ENCODE data around the gene RIN3.
"Not testable (repeated sequence)": the region's sequence is repeated elsewhere in the genome, so short reads cannot be mapped to it uniquely, and the experiment has no call there.

The RIN3 gene

DNA sequence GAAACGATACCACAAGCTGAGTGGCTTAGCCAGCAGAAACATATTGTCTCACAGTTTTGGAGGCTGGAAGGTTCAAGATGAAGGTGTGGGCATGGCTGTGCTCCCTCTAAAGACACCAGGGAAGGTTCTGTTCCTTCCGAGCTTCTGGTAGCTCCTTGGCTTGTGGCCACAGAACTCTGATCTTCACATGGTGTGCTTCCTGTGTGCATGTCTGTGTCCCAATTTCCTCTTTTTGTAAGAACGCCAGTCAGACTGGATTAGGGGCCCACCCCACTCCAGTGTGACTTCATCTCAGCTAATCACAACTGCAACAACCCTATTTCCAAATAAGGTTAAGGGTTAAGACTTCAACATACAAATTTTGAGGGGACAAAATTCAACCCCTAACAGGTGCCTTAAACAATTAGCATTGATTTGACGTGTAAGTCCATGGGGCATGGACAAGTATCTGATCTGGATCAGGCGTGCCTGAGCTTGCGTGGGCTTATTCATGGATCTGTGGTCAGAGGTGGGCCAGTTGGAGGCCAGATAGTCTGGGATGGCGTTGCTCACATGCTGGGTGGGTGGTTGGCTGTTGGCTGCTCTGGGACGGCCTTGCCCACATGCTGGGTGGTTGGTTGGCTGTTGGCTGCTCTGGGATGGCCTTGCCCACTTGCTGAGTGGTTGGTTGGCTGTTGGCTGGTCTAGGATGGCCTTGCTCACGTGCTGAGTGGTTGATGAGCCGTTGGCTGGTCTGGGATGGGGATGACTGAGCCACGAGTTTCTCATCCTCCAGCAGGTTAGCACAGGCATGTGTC lies 146.4 kb downstream of the RIN3 start:
- no peak for DNase-seq (ENCODE audit: low read depth in 1 of 2, low spot score in 1 of 2)

DNA sequence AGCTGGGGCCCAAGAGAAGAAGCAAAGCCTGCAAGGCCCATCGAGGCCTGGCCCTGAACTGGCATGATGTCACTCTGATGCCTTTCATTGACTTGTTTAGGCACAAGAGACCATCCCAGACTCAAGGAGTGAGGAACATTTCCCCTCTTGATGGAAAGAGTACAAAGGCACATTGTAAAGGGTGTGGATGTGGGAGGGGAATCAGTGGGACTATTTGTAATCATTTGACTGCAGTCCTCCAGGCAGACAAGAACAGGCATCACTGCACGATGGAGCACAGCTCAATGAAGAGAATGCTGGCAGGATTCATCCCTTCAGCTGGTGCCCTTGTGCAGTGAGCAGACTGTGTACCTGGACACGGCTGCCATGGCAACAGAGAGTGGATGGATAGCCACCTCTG lies 147.0 kb downstream of the RIN3 start:
- no peak for DNase-seq (ENCODE audit: low read depth in 1 of 2, low spot score in 1 of 2)

GRCh38 chr14:92663049-92663448 lies 149.5 kb downstream of the RIN3 start:
- DNase-seq (ENCODE audit: low read depth in 1 of 2, low spot score in 1 of 2) = no peak

- DNase-seq (ENCODE audit: low read depth in 1 of 2, low spot score in 1 of 2) = no peak
Observed at GRCh38 chr14:92665661-92666110, 152.1 kb downstream of the RIN3 start.

- DNase-seq (ENCODE audit: low read depth in 1 of 2, low spot score in 1 of 2) = no peak
Observed at GRCh38 chr14:92666251-92666650, 152.7 kb downstream of the RIN3 start.

- no peak for DNase-seq (ENCODE audit: low read depth in 1 of 2, low spot score in 1 of 2)
Observed at GRCh38 chr14:92668276-92668973, 154.8 kb downstream of the RIN3 start.

DNA sequence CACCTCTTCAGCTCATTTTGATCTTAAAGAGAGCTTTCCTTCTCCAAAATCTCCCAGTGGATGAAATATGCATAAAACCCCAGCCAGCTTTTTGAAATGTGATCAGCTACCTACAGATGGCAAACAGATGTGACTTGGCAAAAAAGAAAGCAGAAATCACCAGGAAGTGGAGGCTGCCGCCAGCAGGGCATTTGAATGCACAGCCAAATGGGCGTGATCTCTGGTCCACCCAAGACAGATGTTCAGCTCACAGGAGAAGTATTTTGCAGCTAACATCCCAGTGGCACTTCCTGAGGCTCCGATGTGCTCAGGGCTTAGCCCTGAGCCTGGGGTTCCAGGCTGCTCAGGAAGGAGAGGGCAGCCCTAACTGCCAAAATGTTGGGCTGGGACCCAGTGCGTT lies 156.6 kb downstream of the RIN3 start:
- DNase-seq (ENCODE audit: low read depth in 1 of 2, low spot score in 1 of 2) = no peak

GRCh38 chr14:92670643-92671366 lies 157.2 kb downstream of the RIN3 start:
- no peak for DNase-seq (ENCODE audit: low read depth in 1 of 2, low spot score in 1 of 2)

DNA sequence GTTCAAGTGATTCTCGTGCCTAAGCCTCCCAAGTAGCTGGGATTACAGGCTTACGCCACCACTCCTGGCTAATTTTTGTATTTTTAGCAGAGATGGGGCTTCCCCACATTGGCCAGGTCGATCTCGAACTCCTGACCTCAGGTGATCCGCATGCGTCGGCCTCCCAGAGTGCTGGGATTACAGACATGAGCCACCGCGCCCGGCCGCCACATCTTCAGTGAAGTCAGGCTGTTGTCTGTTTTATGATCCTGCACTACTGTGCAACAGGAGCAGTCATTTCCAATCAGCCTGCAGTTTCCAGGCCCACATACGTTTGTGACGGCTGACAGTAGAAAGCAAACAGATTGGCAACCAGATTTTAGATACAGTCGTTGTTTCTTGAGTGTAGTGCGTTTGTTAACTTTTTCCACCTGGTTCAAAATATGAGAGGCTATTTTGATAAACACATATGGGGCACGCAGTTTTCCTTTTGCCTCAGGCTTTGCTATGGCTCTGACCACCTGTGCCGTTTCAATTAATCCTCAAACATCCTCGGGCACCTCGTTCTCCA lies 160.1 kb downstream of the RIN3 start:
- DNase-seq (ENCODE audit: low read depth in 1 of 2, low spot score in 1 of 2) = no peak

DNA sequence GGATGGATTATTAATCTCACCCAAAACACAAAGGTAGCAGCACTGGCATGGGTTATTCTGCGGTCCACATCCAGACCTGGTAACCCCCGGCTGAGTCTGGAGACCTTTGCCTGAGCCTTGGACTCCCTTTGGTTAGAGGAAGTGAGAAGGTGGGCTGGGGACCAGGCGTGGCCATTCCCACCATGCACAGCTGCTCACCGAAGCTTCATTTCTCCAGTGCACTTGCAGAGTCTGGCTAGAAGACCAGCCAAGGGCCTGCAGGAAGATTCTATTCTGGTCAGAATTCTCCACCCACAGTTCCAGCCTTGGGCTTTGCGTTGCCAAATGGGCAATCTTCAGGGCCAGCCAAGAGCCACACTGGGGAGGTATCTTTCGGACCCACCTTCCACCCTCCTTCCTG lies 161.8 kb downstream of the RIN3 start:
- no peak for DNase-seq (ENCODE audit: low read depth in 1 of 2, low spot score in 1 of 2)

- no peak for DNase-seq (ENCODE audit: low read depth in 1 of 2, low spot score in 1 of 2)
Observed at GRCh38 chr14:92675976-92676375, 162.4 kb downstream of the RIN3 start.

DNA sequence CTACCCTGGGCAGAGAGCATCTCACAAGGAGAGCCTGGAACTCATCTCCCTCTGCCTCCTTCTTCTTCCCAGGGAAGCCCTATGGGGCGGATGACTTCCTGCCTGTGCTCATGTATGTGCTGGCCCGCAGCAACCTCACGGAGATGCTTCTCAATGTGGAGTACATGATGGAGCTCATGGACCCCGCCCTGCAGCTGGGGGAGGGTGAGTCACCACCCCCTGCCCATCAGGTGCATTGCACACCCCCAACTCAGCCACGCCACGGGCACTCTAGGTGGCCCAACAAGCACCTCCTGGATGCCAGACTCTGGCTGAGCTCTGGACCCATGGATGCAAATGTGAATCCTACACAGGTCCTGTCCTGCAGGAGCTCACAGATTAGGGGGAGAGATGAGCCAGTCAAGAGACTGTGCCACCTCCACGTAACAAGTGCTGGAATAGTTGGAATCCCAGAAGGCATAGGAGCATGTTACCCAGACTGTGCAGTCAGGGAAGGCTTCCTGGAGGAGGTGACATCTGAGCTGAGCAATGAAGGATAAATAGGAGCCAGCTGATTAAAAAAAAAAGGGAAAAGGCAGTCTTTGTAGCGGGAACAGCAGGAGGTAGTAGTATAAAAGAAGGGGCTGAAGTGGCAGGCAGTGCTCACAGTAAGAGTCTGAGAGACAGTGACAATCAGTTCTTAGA lies 163.0 kb downstream of the RIN3 start:
- no peak for DNase-seq (ENCODE audit: low read depth in 1 of 2, low spot score in 1 of 2)

GRCh38 chr14:92677087-92677668 lies 163.6 kb downstream of the RIN3 start:
- DNase-seq (ENCODE audit: low read depth in 1 of 2, low spot score in 1 of 2) = peak in 1 of 2 donors; percentile 62

DNA sequence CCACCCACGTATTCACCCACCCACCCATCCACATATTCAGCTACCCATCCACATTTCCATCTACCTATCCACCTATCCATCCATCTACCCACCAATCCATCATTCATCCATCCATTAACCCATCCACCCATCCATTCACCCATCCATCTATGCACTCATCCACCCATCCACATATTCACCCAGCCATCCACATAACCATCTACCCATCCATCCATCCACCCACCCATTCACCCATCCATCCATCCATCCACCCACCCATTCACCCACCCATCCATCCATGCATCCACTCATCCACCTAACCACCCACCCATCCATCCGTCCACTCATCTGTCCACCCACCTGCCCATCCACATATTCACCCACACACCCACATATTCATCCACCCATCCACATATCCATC lies 164.4 kb downstream of the RIN3 start:
- DNase-seq (ENCODE audit: low read depth in 1 of 2, low spot score in 1 of 2) = no peak

- DNase-seq (ENCODE audit: low read depth in 1 of 2, low spot score in 1 of 2) = no peak
Observed at GRCh38 chr14:92678766-92679165, 165.2 kb downstream of the RIN3 start.

DNA sequence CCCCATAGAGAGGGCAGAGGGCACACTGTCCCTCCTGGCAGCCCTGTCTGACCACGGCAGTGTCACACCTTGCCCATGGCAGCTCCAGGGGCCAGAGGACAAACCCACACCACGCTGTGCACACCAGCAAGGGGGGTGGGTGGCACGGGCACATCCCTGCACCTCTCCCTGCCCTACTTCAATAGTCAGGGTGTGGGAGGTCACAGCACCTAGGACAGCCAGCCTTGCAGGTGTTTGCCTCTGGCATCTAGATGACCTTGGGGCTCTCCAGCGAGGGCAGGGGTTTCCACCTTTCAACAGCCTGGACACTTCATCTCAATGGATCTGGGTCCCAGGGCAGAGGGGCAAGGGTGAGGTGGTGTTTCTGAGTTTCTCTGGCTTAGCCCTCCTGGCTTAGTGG lies 165.7 kb downstream of the RIN3 start:
- no peak for DNase-seq (ENCODE audit: low read depth in 1 of 2, low spot score in 1 of 2)

GRCh38 chr14:92680330-92680729 lies 166.7 kb downstream of the RIN3 start:
- DNase-seq (ENCODE audit: low read depth in 1 of 2, low spot score in 1 of 2) = not testable (repeated sequence)

DNA sequence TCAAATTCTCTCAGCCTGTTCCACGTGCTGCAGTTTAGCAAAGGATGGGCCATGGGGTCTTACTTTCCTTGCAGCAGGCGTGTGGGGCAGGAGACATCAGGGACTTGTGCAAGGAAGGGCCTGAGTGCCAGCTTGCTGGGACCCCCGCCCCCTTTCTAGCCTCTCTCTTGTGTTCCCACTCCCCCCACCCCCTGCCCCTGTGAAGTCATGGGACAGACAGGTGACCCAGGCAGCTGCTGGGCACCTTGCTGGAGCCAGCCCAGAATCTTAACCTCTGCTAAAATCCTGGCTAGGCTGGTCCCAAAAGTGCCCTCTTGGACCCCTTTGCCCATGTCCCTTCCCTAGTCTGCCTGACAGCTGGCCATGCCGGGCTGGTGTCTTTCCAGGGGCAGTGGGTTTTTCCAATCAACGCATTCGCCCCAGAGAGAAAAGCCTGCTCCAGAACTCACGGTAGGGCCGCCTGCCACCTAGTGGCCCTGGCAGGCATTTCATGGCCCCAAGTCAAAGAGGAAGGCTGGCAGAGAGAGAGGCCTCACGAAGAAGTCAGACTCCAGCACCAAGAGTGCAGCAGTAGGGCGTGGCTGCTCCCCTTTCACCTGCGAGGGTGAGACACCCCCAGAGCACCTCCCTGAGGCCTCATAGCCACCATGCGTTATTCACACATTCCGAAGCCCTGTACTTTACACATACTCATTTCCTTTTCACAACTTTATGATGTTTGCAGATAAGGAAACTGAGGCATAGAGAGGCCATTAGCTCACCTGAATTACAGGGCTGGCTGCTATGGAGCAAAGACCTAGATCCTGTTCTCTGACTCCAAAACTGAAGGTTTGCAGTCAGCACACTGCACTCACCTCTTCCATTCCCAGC lies 167.4 kb downstream of the RIN3 start:
- peak; percentile 63 to 70 for DNase-seq (ENCODE audit: low read depth in 1 of 2, low spot score in 1 of 2)

DNA sequence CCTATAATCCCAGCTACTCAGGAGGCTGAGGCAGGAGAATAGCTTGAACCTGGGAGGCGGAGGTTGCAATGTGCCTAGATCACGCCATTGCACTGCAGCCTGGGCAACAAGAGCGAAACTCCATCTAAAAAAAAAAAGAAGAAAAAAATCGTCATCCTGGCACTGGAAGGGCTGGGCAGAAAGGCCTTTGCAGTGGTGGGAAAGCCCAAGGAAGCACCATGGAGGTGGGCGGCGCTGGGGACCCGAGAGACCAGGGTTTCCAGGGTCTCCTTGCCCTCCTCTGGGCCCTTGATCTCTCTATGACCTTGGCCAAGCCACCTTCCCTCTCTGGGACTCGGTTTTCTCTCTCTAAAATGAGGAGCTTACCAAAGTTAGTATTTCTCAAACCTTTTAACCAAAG lies 169.5 kb downstream of the RIN3 start:
- DNase-seq (ENCODE audit: low read depth in 1 of 2, low spot score in 1 of 2) = no peak

Data from activated CD4-positive, alpha-beta T cell treated with anti-CD3 and anti-CD28 coated beads, Interleukin-2, amount 50 U/mL, for 24 hours (primary cell).